Stimulated activated CD4-positive, alpha-beta T cell treated with anti-CD3 and anti-CD28 coated beads, TNF-alpha, amount 100 ng/mL, for 4 hours (primary cell): Measurements from ENCODE around the gene RHEB.

ENCODE experiments used
- DNase-seq, 3 experiments: peaks; one replicate each; pipeline ENCODE4 v3.0.0-alpha.2; 2020; ENCODE audit warnings: low read depth in 3 of 3

The RHEB gene

GRCh38 chr7:151431768-151432311 lies 87.9 kb downstream of the RHEB start:
- DNase-seq: no peak

GRCh38 chr7:151431281-151431767 lies 88.4 kb downstream of the RHEB start:
- no peak for DNase-seq

- no peak for DNase-seq
These were observed 89.1 kb downstream of the RHEB start for GRCh38 chr7:151430391-151431205.

- DNase-seq: peak in 1 of 3 experiments; percentile 22
These were observed 89.9 kb downstream of the RHEB start for GRCh38 chr7:151429560-151430331.

- no peak for DNase-seq
These were observed 90.5 kb downstream of the RHEB start for GRCh38 chr7:151429237-151429559.

GRCh38 chr7:151428378-151429236 lies 91.1 kb downstream of the RHEB start:
- no peak for DNase-seq

- DNase-seq: no peak
These were observed 91.9 kb downstream of the RHEB start for GRCh38 chr7:151427705-151428377.

- no peak for DNase-seq
These were observed 92.6 kb downstream of the RHEB start for GRCh38 chr7:151426904-151427704.

- DNase-seq: no peak
These were observed 93.2 kb downstream of the RHEB start for GRCh38 chr7:151426441-151426903.

GRCh38 chr7:151425670-151426440 lies 93.8 kb downstream of the RHEB start:
- no peak for DNase-seq

- no peak for DNase-seq
These were observed 94.9 kb downstream of the RHEB start for GRCh38 chr7:151424799-151425198.

GRCh38 chr7:151423936-151424335 lies 95.8 kb downstream of the RHEB start:
- no peak for DNase-seq

GRCh38 chr7:151423226-151423625 lies 96.5 kb downstream of the RHEB start:
- no peak for DNase-seq

GRCh38 chr7:151422212-151422611 lies 97.5 kb downstream of the RHEB start:
- no peak for DNase-seq

- DNase-seq: no peak
These were observed 99.6 kb downstream of the RHEB start for GRCh38 chr7:151420144-151420543.

- DNase-seq: no peak
These were observed 102.8 kb downstream of the RHEB start for GRCh38 chr7:151416941-151417315.

- DNase-seq: no peak
These were observed 103.4 kb downstream of the RHEB start for GRCh38 chr7:151416112-151416940.
